Measurements from ENCODE around the gene SEMA5A.

SEMA5A gene

DNA sequence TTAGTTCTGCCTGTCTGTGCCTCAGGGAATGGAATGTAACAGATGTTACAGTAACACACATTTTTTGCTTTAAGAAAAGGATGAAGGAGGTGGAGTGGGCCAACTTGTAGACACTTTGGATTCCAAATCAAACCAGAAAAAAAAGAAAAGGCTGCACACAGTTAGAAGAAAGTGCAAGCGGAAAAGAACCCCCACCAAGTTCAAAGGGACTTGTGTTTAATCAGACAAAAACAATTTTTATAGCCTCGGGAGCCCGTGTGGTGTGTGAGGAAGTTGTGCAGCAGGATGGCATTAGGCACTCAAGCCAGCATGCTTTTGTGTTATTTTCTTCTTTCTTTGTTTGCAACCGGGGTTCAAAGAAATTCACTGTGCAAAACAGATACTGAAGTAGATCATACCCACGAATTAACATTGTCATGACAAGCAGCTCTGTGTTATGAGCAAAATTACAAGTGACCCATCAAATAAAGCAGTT, 189.5 kb downstream of the SEMA5A start:
- ChIA-PET POLR2A (no interaction called here), CTCF (interaction anchor here (0.7 to 1.1 kb wide), 2 partner anchors 30 to 1001 kb away, joined by 3 read pairs; no protein-coding TSS in a partner anchor)
- no peaks in the 10 kb centered on the region; the same call in 1 of the 2 replicates for H3K4me1 ChIP-seq (ENCODE audit: control insufficient read depth, insufficient read depth, low read length)
- no peaks in the 10 kb centered on the region for H3K36me3 ChIP-seq (ENCODE audit: control insufficient read depth in 2 of 2, insufficient read depth in 1 of 2, low read length in 2 of 2)
- no peak overlapping the region for H3K27ac ChIP-seq (ENCODE audit: extremely low read depth, low read depth, low read length)
- no peak for TF ChIP-seq ZNF670 (tag by site-specific recombination; IDR thresholded peaks at IDR 0.05; ENCODE audit: low read depth)
- no peak for TF ChIP-seq ZNF24 (tag by site-specific recombination; IDR thresholded peaks at IDR 0.05)
- no peak for TF ChIP-seq ZNF175 (tag by site-specific recombination; IDR thresholded peaks at IDR 0.05)
- TF ChIP-seq ZNF138 (tag by site-specific recombination; IDR thresholded peaks at IDR 0.05; ENCODE audit: borderline replicate concordance): no peak
- TF ChIP-seq, protein P1, sequence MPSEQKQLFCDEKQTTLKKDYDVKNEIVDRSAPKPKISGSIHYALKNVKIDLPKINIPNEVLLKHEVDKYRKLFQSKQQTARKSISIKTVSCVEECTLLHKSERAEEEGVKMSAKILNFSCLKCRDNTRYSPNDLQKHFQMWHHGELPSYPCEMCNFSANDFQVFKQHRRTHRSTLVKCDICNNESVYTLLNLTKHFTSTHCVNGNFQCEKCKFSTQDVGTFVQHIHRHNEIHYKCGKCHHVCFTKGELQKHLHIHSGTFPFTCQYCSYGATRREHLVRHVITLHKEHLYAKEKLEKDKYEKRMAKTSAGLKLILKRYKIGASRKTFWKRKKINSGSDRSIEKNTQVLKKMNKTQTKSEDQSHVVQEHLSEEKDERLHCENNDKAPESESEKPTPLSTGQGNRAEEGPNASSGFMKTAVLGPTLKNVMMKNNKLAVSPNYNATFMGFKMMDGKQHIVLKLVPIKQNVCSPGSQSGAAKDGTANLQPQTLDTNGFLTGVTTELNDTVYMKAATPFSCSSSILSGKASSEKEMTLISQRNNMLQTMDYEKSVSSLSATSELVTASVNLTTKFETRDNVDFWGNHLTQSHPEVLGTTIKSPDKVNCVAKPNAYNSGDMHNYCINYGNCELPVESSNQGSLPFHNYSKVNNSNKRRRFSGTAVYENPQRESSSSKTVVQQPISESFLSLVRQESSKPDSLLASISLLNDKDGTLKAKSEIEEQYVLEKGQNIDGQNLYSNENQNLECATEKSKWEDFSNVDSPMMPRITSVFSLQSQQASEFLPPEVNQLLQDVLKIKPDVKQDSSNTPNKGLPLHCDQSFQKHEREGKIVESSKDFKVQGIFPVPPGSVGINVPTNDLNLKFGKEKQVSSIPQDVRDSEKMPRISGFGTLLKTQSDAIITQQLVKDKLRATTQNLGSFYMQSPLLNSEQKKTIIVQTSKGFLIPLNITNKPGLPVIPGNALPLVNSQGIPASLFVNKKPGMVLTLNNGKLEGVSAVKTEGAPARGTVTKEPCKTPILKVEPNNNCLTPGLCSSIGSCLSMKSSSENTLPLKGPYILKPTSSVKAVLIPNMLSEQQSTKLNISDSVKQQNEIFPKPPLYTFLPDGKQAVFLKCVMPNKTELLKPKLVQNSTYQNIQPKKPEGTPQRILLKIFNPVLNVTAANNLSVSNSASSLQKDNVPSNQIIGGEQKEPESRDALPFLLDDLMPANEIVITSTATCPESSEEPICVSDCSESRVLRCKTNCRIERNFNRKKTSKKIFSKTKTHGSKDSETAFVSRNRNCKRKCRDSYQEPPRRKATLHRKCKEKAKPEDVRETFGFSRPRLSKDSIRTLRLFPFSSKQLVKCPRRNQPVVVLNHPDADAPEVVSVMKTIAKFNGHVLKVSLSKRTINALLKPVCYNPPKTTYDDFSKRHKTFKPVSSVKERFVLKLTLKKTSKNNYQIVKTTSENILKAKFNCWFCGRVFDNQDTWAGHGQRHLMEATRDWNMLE (tag by site-specific recombination; conservative IDR thresholded peaks at IDR 0.05; ENCODE audit: low read depth): no peak
- TF ChIP-seq, protein P2, sequence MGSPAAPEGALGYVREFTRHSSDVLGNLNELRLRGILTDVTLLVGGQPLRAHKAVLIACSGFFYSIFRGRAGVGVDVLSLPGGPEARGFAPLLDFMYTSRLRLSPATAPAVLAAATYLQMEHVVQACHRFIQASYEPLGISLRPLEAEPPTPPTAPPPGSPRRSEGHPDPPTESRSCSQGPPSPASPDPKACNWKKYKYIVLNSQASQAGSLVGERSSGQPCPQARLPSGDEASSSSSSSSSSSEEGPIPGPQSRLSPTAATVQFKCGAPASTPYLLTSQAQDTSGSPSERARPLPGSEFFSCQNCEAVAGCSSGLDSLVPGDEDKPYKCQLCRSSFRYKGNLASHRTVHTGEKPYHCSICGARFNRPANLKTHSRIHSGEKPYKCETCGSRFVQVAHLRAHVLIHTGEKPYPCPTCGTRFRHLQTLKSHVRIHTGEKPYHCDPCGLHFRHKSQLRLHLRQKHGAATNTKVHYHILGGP (tag by site-specific recombination; IDR thresholded peaks at IDR 0.05): no peak
- TF ChIP-seq, protein P3, sequence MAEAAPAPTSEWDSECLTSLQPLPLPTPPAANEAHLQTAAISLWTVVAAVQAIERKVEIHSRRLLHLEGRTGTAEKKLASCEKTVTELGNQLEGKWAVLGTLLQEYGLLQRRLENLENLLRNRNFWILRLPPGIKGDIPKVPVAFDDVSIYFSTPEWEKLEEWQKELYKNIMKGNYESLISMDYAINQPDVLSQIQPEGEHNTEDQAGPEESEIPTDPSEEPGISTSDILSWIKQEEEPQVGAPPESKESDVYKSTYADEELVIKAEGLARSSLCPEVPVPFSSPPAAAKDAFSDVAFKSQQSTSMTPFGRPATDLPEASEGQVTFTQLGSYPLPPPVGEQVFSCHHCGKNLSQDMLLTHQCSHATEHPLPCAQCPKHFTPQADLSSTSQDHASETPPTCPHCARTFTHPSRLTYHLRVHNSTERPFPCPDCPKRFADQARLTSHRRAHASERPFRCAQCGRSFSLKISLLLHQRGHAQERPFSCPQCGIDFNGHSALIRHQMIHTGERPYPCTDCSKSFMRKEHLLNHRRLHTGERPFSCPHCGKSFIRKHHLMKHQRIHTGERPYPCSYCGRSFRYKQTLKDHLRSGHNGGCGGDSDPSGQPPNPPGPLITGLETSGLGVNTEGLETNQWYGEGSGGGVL (tag by site-specific recombination; IDR thresholded peaks at IDR 0.05): no peak
- TF ChIP-seq ZNF404 (tag by site-specific recombination; IDR thresholded peaks at IDR 0.05): no peak
- no peak for TF ChIP-seq KLF1 (tag by site-specific recombination; IDR thresholded peaks at IDR 0.05)
- no peak for TF ChIP-seq ZNF169 (tag by site-specific recombination; IDR thresholded peaks at IDR 0.05)
- TF ChIP-seq MEIS1 (CRISPR knock-in tag; IDR thresholded peaks at IDR 0.05; ENCODE audit: borderline replicate concordance): no peak
- TF ChIP-seq HOXC10 (CRISPR knock-in tag; IDR thresholded peaks at IDR 0.05): no peak
- TF ChIP-seq ZNF133 (tag by site-specific recombination; IDR thresholded peaks at IDR 0.05): no peak
- no peak for TF ChIP-seq ZNF311 (tag by site-specific recombination; IDR thresholded peaks at IDR 0.05; ENCODE audit: borderline replicate concordance)
- no peaks in the 10 kb centered on the region for H3K9me3 ChIP-seq (ENCODE audit: control insufficient read depth, insufficient read depth, low read depth, low read length)
- no peak overlapping the region for H3K4me3 ChIP-seq (ENCODE audit: low read depth, low read length)

DNA sequence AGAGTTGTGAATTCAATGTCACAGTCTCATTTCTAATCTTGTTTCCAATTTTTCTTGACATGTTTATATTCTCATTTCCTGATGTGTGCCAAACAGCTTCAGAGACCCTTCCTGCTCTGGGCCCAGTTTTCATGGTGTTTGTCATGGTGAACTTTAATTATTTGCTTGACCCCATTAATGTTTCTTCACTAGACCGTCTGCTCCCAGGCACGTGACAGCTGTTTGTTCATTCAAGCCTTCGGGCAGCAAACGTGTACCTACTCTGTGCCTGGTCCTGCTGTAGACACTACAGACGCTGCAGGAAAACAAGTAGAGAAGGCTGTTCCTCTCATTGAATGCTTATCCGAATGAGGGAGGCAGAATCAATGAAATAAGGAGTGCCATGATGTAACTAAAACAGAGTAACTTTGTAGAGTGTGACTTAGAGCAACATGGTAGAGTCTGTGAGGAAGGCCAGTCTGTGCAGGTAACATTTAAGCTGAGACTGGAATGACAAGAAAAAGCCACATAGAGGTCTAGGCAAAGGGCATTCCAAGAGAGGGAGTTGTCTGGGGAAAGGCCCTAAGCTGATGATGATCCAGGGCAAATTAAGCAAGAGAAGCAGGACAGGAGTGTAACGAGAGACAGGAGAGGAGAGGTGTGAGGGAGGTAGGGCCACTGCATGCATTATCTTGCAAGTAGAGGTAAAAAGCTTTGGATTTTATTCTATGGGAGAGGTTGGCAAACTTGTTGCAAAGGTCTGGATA, 191.4 kb downstream of the SEMA5A start:
- H3K4me3 ChIP-seq (ENCODE audit: low read depth, low read length): no peak overlapping the region
- H3K27ac ChIP-seq (ENCODE audit: extremely low read depth, low read depth, low read length): no peak overlapping the region
- TF ChIP-seq ZNF776 (tag by site-specific recombination; IDR thresholded peaks at IDR 0.05; ENCODE audit: borderline replicate concordance): no peak
- TF ChIP-seq ZNF548 (tag by site-specific recombination; IDR thresholded peaks at IDR 0.05): no peak
- TF ChIP-seq ZNF571 (tag by site-specific recombination; IDR thresholded peaks at IDR 0.05): no peak
- TF ChIP-seq, protein P4, sequence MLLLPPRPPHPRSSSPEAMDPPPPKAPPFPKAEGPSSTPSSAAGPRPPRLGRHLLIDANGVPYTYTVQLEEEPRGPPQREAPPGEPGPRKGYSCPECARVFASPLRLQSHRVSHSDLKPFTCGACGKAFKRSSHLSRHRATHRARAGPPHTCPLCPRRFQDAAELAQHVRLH (tag by site-specific recombination; IDR thresholded peaks at IDR 0.05): no peak
- TF ChIP-seq, protein P5, sequence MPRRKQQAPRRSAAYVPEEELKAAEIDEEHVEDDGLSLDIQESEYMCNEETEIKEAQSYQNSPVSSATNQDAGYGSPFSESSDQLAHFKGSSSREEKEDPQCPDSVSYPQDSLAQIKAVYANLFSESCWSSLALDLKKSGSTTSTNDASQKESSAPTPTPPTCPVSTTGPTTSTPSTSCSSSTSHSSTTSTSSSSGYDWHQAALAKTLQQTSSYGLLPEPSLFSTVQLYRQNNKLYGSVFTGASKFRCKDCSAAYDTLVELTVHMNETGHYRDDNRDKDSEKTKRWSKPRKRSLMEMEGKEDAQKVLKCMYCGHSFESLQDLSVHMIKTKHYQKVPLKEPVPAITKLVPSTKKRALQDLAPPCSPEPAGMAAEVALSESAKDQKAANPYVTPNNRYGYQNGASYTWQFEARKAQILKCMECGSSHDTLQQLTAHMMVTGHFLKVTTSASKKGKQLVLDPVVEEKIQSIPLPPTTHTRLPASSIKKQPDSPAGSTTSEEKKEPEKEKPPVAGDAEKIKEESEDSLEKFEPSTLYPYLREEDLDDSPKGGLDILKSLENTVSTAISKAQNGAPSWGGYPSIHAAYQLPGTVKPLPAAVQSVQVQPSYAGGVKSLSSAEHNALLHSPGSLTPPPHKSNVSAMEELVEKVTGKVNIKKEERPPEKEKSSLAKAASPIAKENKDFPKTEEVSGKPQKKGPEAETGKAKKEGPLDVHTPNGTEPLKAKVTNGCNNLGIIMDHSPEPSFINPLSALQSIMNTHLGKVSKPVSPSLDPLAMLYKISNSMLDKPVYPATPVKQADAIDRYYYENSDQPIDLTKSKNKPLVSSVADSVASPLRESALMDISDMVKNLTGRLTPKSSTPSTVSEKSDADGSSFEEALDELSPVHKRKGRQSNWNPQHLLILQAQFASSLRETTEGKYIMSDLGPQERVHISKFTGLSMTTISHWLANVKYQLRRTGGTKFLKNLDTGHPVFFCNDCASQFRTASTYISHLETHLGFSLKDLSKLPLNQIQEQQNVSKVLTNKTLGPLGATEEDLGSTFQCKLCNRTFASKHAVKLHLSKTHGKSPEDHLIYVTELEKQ (tag by site-specific recombination; IDR thresholded peaks at IDR 0.05; ENCODE audit: borderline replicate concordance): no peak
- no peak for TF ChIP-seq ZIC2 (tag by site-specific recombination; IDR thresholded peaks at IDR 0.05)
- TF ChIP-seq YY2 (tag by site-specific recombination; IDR thresholded peaks at IDR 0.05): no peak
- TF ChIP-seq HOXC10 (CRISPR knock-in tag; IDR thresholded peaks at IDR 0.05): no peak
- TF ChIP-seq ZNF184 (tag by site-specific recombination; IDR thresholded peaks at IDR 0.05): no peak
- TF ChIP-seq ZNF830 (tag by site-specific recombination; IDR thresholded peaks at IDR 0.05; ENCODE audit: low read depth): no peak
- no peaks in the 10 kb centered on the region for H3K36me3 ChIP-seq (ENCODE audit: control insufficient read depth in 2 of 2, insufficient read depth in 1 of 2, low read length in 2 of 2)
- H3K4me1 ChIP-seq (ENCODE audit: control insufficient read depth, insufficient read depth, low read length): no peaks in the 10 kb centered on the region; the same call in 1 of the 2 replicates
- CTCF ChIA-PET: interaction anchor here (1.0 kb wide), 1 partner anchor 160 kb away, joined by 3 read pairs; no protein-coding TSS in a partner anchor
- H3K9me3 ChIP-seq (ENCODE audit: control insufficient read depth, insufficient read depth, low read depth, low read length): no peaks in the 10 kb centered on the region
- POLR2A ChIA-PET: no interaction called here
